Measurements from ENCODE around the gene PRG2. TPM values are rescaled to one million over a fixed set of nuclear protein-coding genes. Genes with fewer than 3 reads are reported as not detected.
A peak's percentile ranks its signal among the peaks of the same experiment; 100 is the strongest.
"Not testable (repeated sequence)": the region's sequence is repeated elsewhere in the genome, so short reads cannot be mapped to it uniquely, and the experiment has no call there.

Gene PRG2
- total and polyA plus RNA-seq, 10 donors = 1.4 to 10.5 (median 3.7) TPM; not detected in 1

DNA sequence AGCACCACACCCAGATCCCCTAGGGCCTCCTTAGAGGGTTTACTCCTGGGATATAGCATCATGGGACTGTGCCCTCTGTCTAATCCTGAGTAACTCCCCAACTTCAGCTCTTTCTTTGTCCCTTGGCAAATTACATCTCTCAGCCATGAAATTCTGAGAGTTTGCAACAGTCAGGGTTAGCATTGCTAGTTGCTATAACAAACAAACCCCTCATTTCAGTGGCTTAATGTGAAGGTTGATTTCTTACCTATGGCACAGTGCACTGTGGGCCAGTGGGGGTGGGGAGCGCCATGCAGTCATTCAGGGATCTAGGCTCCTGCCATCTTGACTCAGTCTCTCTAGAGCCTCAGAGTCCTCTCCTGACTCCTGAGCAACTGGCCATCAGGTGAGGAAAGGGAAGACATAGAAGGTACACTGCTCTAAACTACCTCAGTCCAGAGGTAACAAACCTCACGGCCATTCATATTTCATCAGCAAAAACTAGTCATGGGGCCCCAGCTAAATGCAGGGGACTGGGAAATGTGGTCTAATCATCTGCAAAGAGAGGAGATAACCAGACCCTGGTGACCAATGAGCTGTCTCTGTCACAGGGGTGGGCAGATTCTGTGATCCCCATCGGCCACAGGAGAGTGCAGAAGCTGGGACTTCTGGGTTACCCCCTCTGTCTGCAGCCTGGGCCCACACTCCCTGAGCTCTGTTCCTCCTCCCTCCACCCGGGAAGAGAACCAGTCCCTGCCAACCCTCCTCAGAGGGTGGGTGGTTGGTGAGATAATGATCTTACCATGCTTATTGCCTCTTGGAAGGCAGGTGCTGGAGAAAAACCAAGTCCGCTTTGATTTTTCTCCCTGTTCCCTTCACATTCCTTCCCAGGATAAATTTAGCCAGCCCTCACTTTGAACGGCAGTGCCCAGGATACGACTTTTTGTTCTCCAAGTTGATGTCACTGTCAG, 27.0 kb downstream of the PRG2 start:
- intact Hi-C loops (cut with DNase I; ENCODE audit: low total_unique reads) = no loop called here
- TF ChIP-seq POLR2AphosphoS5 (IDR thresholded peaks at IDR 0.05) (no peak), POLR2A (IDR thresholded peaks at IDR 0.05) (no peak)
- TF ChIP-seq, protein P1, sequence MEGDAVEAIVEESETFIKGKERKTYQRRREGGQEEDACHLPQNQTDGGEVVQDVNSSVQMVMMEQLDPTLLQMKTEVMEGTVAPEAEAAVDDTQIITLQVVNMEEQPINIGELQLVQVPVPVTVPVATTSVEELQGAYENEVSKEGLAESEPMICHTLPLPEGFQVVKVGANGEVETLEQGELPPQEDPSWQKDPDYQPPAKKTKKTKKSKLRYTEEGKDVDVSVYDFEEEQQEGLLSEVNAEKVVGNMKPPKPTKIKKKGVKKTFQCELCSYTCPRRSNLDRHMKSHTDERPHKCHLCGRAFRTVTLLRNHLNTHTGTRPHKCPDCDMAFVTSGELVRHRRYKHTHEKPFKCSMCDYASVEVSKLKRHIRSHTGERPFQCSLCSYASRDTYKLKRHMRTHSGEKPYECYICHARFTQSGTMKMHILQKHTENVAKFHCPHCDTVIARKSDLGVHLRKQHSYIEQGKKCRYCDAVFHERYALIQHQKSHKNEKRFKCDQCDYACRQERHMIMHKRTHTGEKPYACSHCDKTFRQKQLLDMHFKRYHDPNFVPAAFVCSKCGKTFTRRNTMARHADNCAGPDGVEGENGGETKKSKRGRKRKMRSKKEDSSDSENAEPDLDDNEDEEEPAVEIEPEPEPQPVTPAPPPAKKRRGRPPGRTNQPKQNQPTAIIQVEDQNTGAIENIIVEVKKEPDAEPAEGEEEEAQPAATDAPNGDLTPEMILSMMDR (IDR thresholded peaks at IDR 0.05 in 8 of 11, conservative IDR thresholded peaks at IDR 0.05 in 3 of 11) = no peak

DNA sequence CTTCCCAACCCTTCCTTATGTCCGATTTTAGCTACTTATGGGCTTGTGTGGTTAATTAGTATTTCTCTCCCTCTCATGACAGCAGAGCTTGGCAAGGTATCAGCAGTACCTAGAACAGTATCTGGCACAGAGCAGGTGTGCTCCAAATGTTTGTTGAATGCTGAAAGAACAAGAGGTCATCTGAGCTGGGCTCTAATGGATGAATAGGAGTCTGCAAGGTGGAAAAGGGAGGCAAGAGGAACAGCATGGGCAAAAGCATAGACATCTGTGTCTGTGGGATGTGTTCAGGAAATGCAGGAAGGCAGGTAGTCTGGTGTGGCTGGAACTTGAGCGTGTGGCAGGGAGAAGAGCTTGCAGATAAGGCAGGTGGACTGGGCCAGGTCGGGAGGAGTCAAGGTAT, 28.5 kb downstream of the PRG2 start:
- no peak for TF ChIP-seq POLR2AphosphoS5 (IDR thresholded peaks at IDR 0.05)
- no peak for TF ChIP-seq POLR2A (IDR thresholded peaks at IDR 0.05)
- TF ChIP-seq, protein P1 (IDR thresholded peaks at IDR 0.05 in 8 of 11, conservative IDR thresholded peaks at IDR 0.05 in 3 of 11) = no peak
- 64 to 88% (median 76%) methylated on average over 3 of the region's 3 CpGs for WGBS, 5 donors
- intact Hi-C loops (cut with DNase I; ENCODE audit: low total_unique reads) = no loop called here
- Histone ChIP-seq H3K4me1 (no peaks in the 10 kb centered on the region), H3K4me3 (no peak overlapping the region), H3K9me3 (no peaks in the 10 kb centered on the region), H3K36me3 (no peaks in the 10 kb centered on the region), H3K27ac (no peak overlapping the region), H3K27me3 (replicated peaks in 1 of 7) (no peaks in the 10 kb centered on the region)
- no peak for DNase-seq

More for the DNA sequence above, 27.0 kb downstream of the PRG2 start:
- no peaks in the 10 kb centered on the region for H3K27me3 ChIP-seq (replicated peaks in 1 of 7)
- H3K9me3 ChIP-seq = no peaks in the 10 kb centered on the region
- no peak overlapping the region for H3K4me3 ChIP-seq
- H3K36me3 ChIP-seq = no peaks in the 10 kb centered on the region
- H3K27ac ChIP-seq = no peak overlapping the region
- peaks cover 0 to 2% (median 0%) of the 10 kb centered on the region in 6 donors for H3K4me1 ChIP-seq
- 71 to 82% (median 73%) methylated on average over 7 of the region's 7 CpGs for WGBS, 5 donors
- DNase-seq = no peak

DNA sequence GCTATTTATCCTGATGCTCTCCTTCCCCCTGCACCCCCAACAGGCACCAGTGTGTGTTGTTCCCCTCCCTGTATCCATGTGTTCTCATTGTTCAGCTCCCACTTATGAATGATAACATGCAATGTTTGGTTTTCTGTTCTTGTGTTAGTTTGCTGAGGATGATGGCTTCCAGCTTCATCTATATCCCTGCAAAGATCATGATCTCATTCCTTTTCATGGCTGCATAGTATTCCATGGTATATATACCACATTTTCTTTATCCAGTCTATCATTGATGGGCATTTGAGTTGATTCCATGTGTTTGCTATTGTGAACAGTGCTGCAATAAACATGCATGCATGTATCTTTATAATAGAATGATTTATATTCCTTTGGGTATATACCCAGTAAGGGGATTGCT, 29.0 kb downstream of the PRG2 start:
- intact Hi-C loops (cut with DNase I; ENCODE audit: low total_unique reads); H3K36me3 ChIP-seq: not testable (repeated sequence)

DNA sequence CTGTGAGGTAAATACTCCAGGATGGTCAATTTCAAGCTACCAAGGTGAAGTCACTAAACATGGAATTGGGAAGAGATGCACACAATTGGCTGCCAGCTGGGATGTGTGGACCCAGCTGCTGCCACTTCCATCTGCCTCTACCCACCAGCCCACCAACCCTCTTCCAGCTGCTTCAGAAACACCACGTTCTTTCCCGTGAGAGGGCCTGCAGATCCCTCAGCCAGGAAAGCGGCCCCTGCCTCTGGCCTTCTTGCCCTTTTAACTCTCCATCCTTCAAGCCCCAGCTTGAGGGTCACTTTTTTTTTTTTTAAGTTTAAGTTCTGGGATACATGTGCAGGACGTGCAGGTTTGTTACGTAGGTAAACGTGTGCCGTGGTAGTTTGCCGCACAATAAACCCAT, 29.5 kb downstream of the PRG2 start:
- peak; percentile 42 for DNase-seq
- intact Hi-C loops (cut with DNase I; ENCODE audit: low total_unique reads) = no loop called here
- Histone ChIP-seq H3K27ac (no peak overlapping the region), H3K4me1 (peaks cover 0 to 6% (median 0%) of the 10 kb centered on the region in 6 donors), H3K9me3 (no peaks in the 10 kb centered on the region), H3K36me3 (no peaks in the 10 kb centered on the region), H3K27me3 (replicated peaks in 1 of 7) (no peaks in the 10 kb centered on the region), H3K4me3 (no peak overlapping the region)
- 92 to 97% (median 93%) methylated on average over 8 of the region's 8 CpGs for whole genome bisulfite sequencing, 5 donors
- TF ChIP-seq, protein P1 (IDR thresholded peaks at IDR 0.05 in 8 of 11, conservative IDR thresholded peaks at IDR 0.05 in 3 of 11) = no peak
- TF ChIP-seq POLR2AphosphoS5 (IDR thresholded peaks at IDR 0.05) (no peak), POLR2A (IDR thresholded peaks at IDR 0.05) (no peak)

More for the DNA sequence above, 29.0 kb downstream of the PRG2 start:
- H3K4me1 ChIP-seq; H3K9me3 ChIP-seq; H3K27me3 ChIP-seq (replicated peaks in 1 of 7); H3K27ac ChIP-seq; H3K4me3 ChIP-seq; DNase-seq: not testable (repeated sequence)

Data from spleen (tissue), 11 donors.